Measurements from ENCODE around the gene TMEM41A.

Gene TMEM41A

DNA sequence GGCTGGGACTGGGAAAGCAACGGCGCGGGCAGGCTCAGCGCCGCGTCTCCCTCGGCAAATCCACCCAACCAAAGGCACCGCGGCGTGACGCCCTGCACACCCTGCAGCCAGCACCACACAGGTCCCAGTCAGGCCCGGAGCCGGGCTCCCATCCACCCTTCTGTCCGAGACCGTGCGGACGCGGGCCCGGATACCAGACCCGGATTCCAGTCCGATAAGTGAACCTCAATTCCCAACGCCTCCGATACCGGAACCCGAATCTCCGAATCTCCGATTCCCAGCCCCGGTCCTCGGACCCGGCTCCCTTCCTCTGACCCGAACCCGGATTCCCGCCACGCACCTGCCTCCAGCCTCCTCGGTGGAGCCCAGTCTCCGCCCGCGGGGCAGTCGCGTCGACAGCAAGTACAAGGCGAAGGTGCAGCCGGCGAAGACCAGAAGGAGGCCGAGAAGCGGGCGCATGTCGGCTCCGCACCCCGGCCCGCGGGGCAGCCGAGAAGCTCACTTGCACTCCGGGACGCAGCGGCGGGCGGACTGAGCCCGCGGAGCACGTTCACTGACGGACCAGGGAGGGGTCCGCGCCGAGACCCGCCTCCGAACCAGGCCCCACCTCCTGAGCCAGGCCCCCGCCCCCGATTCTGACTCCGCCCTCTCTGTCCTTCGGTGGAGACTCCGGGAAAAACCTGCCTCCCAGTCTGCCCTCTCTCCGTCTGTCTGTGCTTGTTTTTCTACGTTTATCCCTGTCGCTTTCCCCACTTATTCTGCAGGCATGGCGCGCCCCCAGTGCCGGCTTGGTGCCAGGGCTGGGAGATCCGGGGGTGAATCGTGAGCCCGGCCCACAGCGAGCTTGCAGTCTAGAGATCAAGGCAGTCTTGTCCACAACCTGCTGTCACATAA lies at the start of gene TMEM41A:
TMEM41A (minus strand) TSS at position 533 of the 894 bp plus-strand sequence; CDS start at position 459, 74 bp downstream.
- DNase-seq (ENCODE audit: low read depth) = peak; percentile 91

DNA sequence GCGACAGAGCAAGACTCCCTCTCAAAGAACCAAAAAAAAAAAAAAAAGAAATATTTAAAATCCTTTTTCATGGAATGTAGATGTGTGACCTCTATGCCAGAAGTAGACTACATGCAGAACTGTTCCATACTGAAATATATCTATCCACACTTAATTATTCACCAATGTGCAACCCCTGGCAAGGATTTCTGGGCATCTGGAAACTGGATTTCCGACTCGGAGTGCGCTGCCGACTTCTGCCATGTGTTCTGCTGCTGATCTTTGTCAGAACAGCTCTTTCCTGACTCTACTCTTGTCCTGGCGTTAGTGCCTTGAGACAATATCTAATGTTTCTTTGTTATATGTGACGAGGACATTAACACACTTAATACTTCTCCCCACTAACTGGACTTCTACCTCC lies 41.9 kb upstream of the TMEM41A start:
- no peak for DNase-seq (ENCODE audit: low read depth)

DNA sequence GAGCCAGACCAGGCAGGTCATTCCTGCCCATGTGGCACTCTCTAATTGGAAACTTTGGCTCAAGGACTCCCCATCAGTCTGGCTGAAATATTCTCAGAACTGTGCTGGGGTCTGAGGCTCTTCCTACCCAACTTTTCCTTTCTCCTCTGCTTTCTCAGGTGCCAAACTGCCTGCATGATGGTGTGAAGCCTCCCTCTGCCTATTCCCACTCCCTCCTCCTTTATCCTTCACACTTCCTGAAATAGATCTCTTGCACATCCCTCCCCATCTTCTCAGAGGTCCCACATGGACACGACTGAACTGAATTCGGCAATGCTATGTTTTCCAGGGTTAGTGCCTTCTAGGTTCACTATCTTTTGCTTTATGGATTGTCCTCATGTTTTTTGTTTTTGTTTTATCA lies 41.1 kb upstream of the TMEM41A start:
- DNase-seq (ENCODE audit: low read depth) = no peak

DNA sequence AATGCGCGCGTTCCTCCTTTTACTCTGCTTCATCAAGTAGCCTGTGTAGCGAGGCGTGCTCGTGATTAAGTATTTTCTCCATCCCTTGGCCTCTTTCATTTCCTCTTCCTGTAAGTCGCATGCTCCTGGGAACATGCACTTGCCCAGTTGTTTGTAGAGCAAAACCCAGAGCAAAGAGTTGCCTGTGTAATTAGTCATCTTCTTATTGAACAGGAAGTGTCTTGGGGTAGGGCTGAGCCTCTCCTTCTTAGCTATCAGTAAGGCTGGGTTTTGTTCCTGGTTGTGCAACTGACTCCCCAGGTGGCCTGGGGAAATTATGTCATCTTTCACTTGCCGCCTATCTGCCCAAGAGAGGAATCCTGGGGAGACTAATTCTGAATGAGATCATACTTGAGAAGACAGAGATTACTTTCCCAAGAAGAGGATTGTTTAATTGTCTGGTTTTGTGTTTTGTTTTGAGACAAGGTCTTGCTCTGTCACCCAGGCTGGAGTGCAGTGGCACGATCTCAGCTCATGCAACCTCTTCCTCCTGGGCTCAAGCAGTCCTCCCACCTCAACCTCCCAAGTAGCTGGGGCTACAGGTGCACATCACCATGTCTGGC lies 38.6 kb upstream of the TMEM41A start:
- peak; percentile 21 for DNase-seq (ENCODE audit: low read depth)

DNA sequence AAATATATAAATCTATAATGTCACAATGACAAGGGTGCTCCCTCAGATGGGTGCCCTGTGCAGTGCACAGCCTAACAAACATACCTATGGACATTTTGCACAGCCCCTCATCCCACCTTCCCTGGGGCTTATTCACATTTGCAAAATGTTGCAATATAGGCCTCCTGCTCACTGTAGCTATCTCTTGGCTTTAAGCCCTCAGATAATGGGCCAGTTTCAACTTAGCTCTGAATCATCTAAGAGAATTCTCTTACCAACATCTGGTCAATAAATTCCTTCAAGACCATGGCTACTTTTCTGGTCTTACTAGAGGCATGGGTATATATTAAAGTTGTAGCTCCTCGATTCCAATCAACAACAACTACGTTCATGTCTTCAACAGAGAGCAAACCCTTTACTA lies 35.7 kb upstream of the TMEM41A start:
- no peak for DNase-seq (ENCODE audit: low read depth)

DNA sequence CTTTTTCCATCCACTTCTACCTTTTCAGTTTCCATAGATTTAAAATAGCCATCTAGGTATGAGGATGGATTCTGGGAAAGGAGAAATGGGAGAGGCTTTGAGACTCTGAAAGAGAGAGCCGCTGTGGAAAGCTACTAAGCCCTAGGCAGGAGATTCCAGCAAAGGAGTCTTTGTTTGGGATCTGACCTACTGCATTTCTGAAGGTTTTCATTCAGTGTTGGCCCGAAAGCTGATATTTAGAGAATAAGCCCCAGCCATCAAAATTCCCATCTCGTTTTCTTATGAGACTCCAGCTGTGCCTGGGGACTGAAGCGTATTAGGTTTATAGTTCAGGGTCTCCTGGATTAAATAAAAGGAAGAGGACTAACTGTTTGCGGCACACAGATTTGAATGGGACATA lies 34.1 kb upstream of the TMEM41A start:
- DNase-seq (ENCODE audit: low read depth) = no peak

DNA sequence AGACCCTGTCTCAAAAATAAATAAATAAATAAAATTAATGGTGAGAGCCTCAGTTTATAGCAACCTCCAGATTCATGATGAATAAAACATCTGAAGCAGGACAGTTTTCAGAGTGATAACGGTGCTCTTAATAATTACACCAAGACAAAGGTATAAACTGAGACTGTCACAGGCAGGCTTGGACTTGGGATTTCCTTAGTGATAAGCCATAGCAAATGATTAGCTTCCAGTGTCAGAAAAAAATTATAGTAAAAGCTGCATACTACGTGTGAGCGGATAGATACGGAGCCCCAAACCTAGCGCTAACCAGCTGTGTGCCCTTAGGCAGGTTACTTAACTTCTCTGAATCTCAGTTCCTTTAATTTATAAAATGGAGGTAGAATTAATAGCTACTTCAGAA lies 32.0 kb upstream of the TMEM41A start:
- DNase-seq (ENCODE audit: low read depth) = no peak

DNA sequence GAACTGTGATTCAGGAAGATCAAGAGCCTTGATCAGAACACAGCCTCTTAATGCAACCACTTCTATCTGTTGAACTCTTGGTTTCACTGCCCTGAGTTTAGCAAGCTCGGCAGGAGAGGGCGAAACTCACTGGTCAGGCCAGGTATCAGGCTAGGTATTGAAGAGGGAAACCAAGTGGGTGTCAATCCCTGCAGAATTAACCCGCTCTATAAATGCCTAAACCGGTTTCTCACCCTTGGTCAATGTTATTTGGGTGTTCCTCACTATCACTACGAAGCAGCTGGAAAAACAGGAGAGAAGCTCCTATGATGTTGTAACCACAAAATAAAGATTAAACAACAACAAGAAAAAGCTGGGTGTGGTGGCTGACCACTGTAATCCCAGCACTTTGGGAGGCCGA lies 29.7 kb upstream of the TMEM41A start:
- DNase-seq (ENCODE audit: low read depth) = no peak

DNA sequence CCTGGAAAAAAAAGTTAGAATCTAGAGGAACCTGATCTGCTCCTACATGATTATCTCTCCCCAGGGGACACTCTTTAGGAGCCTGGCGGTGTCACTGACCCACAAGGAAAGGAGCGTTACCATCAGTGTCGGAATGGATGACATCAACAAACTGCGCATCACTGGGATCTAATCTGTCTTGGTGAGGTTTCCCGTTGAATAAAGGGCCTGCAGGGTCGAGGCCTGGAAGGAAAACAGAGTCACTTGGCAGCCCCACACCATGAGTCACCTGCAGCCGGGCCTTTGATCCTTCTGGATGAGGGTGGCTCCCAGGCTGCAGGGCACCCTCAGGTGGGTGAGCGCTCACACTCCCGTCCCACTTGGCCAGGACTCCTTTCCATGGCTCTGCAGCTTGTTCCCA lies 28.5 kb upstream of the TMEM41A start:
- no peak for DNase-seq (ENCODE audit: low read depth)

DNA sequence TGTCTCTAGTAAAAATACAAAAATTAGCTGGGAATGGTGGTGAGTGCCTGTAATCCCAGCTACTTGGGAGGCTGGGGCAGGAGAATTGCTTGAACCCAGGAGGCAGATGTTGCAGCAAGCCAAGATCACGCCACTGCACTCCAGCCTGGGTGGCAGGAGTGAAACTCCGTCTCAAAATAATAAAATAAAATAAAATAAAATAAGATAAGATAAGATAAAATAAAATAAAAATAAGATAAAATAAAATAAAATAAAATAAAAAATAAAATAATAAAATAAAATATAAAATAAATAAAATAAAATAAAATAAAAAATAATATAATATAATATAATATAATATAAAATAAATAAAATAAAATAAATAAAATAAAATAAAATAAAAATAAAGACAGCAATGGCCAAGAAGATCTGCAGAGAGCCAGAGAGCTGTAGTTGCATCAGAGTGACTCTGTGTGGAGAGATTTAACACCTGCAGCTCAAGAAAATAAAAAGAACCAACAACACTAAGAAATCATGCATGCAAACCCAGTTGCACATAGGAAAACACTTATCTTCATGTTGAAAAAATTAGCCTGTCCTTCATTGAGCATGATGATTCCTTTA lies 27.6 kb upstream of the TMEM41A start:
- DNase-seq (ENCODE audit: low read depth) = no peak

DNA sequence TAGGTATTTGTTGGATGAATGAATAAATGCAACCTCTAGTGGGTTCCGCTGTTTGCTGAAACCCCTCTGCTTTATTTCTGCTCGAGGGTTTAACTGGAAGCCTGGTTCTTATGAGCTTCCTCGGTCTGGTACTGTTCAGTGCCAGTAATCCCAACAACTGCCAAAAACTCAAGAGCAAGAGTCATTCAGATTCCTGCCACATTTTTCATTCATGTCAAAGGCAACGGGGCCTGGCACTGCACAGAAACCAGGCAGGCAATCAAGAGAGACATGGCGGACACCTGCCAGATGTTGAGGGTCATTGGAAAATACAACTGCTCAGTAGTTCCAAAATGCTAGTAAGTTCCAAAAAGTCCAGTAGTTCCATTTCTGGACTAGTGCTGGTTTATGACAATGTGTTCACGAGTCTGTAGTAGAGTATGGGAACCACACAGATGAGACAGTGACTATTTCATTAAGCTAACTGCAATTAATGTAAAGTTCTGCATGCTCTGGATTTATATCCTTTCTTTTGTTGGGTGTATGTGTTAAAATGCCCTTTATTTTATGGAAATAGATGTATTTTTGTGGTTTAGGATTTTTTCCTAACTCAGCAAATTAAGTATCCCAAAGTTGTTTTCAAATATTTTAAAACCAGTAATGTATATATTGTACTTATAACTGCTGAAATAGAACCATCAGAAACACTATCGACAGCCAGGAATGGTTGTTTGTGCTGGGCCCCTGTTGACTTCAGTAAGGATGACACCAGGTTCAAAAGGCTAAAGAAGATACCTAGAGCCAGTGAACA lies 22.7 kb upstream of the TMEM41A start:
- no peak for DNase-seq (ENCODE audit: low read depth)

DNA sequence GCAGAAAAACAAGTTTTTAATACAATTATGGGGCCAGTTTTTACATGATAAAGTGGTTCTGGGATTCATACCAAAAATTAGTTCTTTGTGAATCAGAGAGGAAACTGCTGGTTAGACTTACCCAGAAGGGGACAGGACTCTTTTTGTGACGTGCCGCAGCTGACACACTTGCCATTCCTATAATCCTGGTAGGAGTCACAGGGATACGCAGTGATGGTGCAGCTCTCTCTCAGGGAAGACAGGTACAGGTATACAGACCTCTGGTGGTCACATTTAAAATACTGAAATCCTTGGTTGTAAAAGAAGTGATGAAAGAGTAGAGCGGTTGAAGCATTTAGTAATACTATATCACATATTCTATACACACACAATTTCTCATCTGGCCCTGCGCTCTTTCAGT lies 20.2 kb upstream of the TMEM41A start:
- no peak for DNase-seq (ENCODE audit: low read depth)

DNA sequence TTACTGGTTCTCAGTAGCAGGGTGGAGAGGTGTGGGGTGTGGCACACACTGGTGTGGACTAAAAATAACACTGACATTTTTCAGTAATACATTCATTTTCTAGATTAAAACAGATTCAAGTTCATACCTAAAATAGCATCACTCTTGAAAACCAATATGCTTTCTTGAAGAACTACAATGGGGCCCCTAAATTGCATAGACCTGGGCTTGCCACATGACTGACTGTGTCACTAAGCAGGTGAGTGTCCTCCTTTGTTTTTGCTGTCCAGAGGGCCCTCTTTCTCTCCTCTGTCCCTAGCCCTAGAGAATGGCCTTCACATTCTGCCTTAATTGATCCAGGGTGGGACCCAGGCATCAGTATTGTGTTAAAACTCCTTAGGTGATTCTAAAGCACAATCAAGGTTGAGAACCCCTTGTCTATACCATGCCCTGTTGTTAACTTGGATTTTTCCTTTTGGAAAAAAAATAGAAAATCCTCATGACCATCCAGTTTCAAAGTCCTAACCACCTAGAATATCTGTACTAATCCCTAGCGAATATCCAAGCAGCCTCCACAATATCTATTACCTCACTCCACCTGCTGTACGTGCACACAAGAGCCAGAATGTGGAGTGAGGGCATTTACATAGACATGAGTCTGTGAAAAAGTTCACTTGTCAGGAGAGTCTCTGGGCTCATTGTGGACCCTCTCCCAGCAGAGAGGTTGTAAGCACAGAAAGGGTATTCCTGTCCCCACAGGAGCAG lies 18.7 kb upstream of the TMEM41A start:
- no peak for DNase-seq (ENCODE audit: low read depth)

DNA sequence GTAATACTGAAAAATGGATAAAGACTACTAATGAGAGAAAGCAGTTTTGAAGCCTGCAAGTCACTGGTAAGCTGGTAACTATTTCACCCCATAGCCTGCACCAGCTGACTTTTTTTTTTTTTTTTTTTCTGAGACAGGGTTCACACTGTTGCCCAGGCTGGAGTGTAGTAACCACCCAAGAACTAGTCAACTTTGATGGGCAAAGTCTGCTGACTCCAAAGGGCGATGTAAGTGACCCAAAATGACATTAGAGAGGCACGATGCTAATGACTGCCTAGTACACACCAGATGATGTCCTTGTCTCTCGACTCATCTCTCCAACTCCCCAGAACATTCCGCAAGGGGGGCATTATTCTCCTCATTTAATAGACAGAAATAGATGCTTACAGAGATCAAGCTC lies 12.9 kb upstream of the TMEM41A start:
- DNase-seq (ENCODE audit: low read depth) = no peak

DNA sequence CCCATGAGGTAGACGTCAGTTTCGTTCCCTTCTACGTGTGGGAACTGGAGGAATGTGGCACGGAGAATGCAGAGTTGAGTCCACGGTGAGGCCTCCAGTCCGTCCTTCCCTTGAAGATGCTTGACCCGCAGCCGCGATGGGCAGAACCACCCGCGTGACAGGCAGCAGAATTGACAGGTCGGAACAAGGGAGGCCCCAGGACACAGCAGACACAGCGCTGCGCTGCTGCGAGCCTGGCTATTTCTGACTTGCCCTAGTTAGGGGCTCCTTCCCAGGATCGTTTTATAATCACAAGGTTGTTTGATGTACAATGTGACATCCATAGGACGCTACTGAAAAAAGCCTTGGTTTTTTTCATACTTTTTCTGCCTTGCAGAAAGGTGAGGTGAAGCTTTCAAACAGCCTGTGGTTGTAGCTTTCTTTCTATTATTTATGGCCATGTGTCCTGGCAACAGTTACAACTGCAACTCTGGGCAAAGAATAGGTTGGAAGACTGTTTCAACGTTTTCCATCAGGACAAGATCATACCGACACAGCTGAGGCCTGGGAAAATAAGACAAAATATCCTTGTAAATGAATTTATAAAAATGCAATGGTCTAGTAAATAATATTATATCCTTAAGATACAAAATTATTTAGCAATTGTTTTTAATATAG lies 9.6 kb upstream of the TMEM41A start:
- DNase-seq (ENCODE audit: low read depth) = no peak

DNA sequence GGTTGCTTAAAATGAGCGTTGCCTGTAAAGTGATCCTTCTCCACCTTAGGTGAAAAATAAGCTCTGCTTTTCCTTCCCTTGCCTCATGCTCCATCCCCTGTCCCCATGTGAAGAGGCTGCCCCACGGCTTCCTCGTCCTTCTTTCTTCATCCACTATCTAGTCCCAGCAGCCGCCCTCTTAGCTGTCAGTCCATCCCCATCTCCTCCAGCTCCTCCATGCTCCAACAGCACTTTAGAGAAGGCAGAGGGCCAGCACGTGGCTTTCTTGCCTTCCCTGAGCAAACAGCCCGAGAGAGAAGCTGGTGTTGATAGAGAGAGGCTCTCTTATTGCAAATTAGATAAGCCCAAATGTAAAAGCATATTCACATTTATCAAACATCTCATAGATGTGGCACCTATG lies 9.0 kb upstream of the TMEM41A start:
- DNase-seq (ENCODE audit: low read depth) = no peak

DNA sequence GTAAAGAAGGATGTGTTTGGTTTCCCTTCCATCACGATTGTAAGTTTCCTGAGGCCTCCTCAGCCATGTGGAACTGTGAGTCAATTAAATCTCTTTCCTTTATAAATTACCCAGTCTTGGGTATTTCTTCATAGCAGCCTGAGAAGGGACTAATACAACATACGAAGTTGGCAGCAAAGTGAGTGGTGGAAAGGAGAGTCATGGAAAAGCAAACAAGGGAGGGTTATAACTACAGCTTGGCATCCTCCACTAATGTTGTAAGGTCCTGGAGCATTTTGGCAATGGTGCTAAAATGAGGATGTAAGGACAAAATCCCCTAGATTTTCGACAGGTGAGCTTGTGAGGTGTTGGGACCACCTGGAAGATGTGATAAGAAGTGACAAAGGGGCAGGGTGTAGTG lies 5.8 kb upstream of the TMEM41A start:
- peak; percentile 6 for DNase-seq (ENCODE audit: low read depth)

DNA sequence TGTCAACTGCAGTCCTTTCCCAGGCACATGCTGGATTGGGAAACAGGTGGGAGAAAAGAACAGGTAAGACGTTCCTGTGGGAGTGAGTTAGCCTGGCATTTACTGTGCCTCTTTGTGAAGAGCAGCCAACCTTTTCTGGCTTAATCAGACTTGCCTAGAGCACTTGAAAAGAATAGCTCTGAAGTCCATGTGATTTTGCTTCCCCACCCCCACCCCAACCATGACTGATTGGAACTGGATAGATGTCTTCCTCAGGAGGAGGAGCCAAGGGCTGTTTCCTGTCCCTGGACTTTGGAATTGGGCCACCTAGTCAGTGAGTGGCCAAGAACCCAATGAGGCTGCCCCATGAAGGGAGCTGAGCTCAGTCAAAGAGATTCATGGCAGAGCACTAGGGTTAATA lies 4.7 kb upstream of the TMEM41A start:
- no peak for DNase-seq (ENCODE audit: low read depth)

DNA sequence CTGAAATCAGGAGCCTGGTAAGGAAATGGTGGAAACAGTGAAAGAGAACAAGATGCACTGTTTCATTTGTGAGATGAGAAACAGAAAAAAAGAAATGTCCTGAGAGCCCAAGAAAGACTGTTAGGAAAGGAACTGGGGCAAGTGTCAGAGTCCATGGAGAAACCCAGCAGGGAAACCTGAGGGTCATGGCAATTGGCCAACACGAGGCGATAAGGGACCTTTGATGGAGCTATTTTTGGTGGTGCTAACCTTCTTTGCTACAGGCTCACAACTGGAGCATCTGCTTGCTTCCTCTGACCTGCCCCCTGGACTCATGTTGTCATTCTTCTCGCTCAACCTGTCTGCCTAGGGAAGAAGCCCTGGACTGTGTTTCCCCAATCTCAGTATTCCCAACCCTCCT lies 4.2 kb upstream of the TMEM41A start:
- no peak for DNase-seq (ENCODE audit: low read depth)

DNA sequence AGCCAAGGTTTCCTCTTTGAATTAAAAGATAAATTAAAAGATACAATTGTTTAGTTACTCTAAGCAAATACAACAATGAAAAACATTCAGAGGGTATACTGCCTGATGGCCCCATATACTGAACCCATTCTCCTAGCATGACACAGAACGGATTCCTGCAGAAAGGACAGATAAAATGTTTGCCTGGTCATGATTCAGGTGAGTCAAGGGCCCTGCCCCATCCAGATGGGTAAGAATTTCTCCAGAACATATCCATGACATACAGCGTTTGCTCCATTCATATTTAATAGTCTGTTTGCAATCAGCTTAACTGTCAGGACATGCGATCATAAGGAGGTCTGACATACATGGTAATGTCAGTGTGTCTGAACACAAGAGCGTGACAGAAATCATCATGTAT lies 8.6 kb downstream of the TMEM41A start:
- DNase-seq (ENCODE audit: low read depth) = no peak

DNA sequence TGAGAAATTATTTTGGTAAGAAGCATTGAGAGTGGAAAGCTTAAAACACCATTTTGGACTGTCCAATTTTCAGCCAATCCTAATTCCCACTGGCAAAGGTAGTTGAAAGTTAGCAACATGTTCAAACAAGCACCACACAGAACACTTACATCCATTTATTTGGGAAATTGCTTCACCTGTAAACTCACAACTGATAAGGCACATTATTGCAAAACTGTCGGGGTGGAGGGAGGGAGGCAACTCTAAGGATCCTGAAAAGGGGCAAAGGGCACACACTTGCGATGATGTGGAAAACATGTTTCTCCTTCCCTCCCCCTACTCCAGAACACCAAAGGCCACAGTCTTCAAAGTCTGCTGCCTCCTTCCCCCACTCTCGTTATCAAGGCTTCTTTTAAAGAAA lies 9.4 kb downstream of the TMEM41A start:
- DNase-seq (ENCODE audit: low read depth) = no peak

All from fibroblast of gingiva (primary cell).